Measurements from ENCODE around the gene ZNF385B. TPM values are rescaled to one million over a fixed set of nuclear protein-coding genes. Genes with fewer than 3 reads are reported as not detected.
"Not testable (repeated sequence)": the region's sequence is repeated elsewhere in the genome, so short reads cannot be mapped to it uniquely, and the experiment has no call there.

ZNF385B gene
- polyA plus RNA-seq, 1 of the 3 experiments (the other 2 are of a cell fraction): 0.16 TPM

- no peak overlapping the region for H2AFZ ChIP-seq (ENCODE audit: low read depth)
- H3K79me2 ChIP-seq (ENCODE audit: insufficient read depth): no peaks in the 10 kb centered on the region
- no peaks in the 10 kb centered on the region for H3F3A ChIP-seq (replicated peaks; ENCODE audit: insufficient read depth)
- ChIA-PET CTCF (interaction anchor here (1.2 to 1.8 kb wide), 2 partner anchors 8 to 48 kb away, joined by 5 to 6 read pairs; no protein-coding TSS in a partner anchor), POLR2A (no interaction called here)
- no peak overlapping the region for H3K4me3 ChIP-seq (ENCODE audit: low read depth in 2 of 2, low read length in 1 of 2)
- H3K36me3 ChIP-seq (replicated peaks in 1 of 2; ENCODE audit: control insufficient read depth in 1 of 2, insufficient read depth in 2 of 2, low read length in 1 of 2): no peaks in the 10 kb centered on the region
- no peaks in the 10 kb centered on the region for H3K27me3 ChIP-seq (ENCODE audit: insufficient read depth)
- TF ChIP-seq ELF1 (IDR thresholded peaks at IDR 0.05) (no peak), FOSL2 (IDR thresholded peaks at IDR 0.05; ENCODE audit: borderline replicate concordance, low read depth) (no peak), MXI1 (IDR thresholded peaks at IDR 0.05; ENCODE audit: low read depth, low read length) (no peak), CHD2 (IDR thresholded peaks at IDR 0.05; ENCODE audit: low read length, partially characterized antibody) (no peak), EZH2phosphoT487 (IDR thresholded peaks at IDR 0.05; ENCODE audit: borderline replicate concordance, low read depth) (no peak)
- TF ChIP-seq, protein P1, sequence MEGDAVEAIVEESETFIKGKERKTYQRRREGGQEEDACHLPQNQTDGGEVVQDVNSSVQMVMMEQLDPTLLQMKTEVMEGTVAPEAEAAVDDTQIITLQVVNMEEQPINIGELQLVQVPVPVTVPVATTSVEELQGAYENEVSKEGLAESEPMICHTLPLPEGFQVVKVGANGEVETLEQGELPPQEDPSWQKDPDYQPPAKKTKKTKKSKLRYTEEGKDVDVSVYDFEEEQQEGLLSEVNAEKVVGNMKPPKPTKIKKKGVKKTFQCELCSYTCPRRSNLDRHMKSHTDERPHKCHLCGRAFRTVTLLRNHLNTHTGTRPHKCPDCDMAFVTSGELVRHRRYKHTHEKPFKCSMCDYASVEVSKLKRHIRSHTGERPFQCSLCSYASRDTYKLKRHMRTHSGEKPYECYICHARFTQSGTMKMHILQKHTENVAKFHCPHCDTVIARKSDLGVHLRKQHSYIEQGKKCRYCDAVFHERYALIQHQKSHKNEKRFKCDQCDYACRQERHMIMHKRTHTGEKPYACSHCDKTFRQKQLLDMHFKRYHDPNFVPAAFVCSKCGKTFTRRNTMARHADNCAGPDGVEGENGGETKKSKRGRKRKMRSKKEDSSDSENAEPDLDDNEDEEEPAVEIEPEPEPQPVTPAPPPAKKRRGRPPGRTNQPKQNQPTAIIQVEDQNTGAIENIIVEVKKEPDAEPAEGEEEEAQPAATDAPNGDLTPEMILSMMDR (IDR thresholded peaks at IDR 0.05): no peak
- TF ChIP-seq, protein P2, sequence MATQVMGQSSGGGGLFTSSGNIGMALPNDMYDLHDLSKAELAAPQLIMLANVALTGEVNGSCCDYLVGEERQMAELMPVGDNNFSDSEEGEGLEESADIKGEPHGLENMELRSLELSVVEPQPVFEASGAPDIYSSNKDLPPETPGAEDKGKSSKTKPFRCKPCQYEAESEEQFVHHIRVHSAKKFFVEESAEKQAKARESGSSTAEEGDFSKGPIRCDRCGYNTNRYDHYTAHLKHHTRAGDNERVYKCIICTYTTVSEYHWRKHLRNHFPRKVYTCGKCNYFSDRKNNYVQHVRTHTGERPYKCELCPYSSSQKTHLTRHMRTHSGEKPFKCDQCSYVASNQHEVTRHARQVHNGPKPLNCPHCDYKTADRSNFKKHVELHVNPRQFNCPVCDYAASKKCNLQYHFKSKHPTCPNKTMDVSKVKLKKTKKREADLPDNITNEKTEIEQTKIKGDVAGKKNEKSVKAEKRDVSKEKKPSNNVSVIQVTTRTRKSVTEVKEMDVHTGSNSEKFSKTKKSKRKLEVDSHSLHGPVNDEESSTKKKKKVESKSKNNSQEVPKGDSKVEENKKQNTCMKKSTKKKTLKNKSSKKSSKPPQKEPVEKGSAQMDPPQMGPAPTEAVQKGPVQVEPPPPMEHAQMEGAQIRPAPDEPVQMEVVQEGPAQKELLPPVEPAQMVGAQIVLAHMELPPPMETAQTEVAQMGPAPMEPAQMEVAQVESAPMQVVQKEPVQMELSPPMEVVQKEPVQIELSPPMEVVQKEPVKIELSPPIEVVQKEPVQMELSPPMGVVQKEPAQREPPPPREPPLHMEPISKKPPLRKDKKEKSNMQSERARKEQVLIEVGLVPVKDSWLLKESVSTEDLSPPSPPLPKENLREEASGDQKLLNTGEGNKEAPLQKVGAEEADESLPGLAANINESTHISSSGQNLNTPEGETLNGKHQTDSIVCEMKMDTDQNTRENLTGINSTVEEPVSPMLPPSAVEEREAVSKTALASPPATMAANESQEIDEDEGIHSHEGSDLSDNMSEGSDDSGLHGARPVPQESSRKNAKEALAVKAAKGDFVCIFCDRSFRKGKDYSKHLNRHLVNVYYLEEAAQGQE (IDR thresholded peaks at IDR 0.05; ENCODE audit: low read depth, low read length): no peak
- TF ChIP-seq, protein P3, sequence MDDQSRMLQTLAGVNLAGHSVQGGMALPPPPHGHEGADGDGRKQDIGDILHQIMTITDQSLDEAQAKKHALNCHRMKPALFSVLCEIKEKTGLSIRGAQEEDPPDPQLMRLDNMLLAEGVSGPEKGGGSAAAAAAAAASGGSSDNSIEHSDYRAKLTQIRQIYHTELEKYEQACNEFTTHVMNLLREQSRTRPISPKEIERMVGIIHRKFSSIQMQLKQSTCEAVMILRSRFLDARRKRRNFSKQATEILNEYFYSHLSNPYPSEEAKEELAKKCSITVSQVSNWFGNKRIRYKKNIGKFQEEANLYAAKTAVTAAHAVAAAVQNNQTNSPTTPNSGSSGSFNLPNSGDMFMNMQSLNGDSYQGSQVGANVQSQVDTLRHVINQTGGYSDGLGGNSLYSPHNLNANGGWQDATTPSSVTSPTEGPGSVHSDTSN (IDR thresholded peaks at IDR 0.05): no peak
- H3K9me2 ChIP-seq: no peaks in the 10 kb centered on the region
- no peaks in the 10 kb centered on the region for H3K9me3 ChIP-seq
- H3K4me2 ChIP-seq: no peak overlapping the region
- H3K9ac ChIP-seq: no peak overlapping the region
- no peaks in the 10 kb centered on the region for H4K20me1 ChIP-seq (ENCODE audit: insufficient read depth)
- DNase-seq: no peak
- no peaks in the 10 kb centered on the region for H3K4me1 ChIP-seq (ENCODE audit: control insufficient read depth in 1 of 2, insufficient read depth in 2 of 2, low read depth in 1 of 2, low read length in 1 of 2)
- no peak overlapping the region for H3K27ac ChIP-seq (ENCODE audit: low read depth in 2 of 2, low read length in 1 of 2)
Measured at GRCh38 chr2:179890666-179891065, 29.3 kb upstream of the ZNF385B start.

- H3K36me3 ChIP-seq (replicated peaks in 1 of 2; ENCODE audit: control insufficient read depth in 1 of 2, insufficient read depth in 2 of 2, low read length in 1 of 2); H3K9me2 ChIP-seq; H2AFZ ChIP-seq (ENCODE audit: low read depth); H3K9me3 ChIP-seq; H3K4me3 ChIP-seq (ENCODE audit: low read depth in 2 of 2, low read length in 1 of 2); DNase-seq; H3F3A ChIP-seq (replicated peaks; ENCODE audit: insufficient read depth); H3K27ac ChIP-seq (ENCODE audit: low read depth in 2 of 2, low read length in 1 of 2); H4K20me1 ChIP-seq (ENCODE audit: insufficient read depth); POLR2A ChIA-PET; CTCF ChIA-PET; H3K9ac ChIP-seq; H3K79me2 ChIP-seq (ENCODE audit: insufficient read depth); H3K4me2 ChIP-seq; H3K27me3 ChIP-seq (ENCODE audit: insufficient read depth); H3K4me1 ChIP-seq (ENCODE audit: control insufficient read depth in 1 of 2, insufficient read depth in 2 of 2, low read depth in 1 of 2, low read length in 1 of 2): not testable (repeated sequence)
- 40% methylated on average over 6 of the region's 6 CpGs for WGBS (ENCODE audit: low lambda C conversion rate)
Measured at GRCh38 chr2:179888642-179889041, 27.2 kb upstream of the ZNF385B start.
